Measurements from ENCODE around the gene AOPEP. TPM values are rescaled to one million over a fixed set of nuclear protein-coding genes. Genes with fewer than 3 reads are reported as not detected.

AOPEP gene
- total RNA-seq, 1 donor from 2014 or later: 22.1 TPM

DNA sequence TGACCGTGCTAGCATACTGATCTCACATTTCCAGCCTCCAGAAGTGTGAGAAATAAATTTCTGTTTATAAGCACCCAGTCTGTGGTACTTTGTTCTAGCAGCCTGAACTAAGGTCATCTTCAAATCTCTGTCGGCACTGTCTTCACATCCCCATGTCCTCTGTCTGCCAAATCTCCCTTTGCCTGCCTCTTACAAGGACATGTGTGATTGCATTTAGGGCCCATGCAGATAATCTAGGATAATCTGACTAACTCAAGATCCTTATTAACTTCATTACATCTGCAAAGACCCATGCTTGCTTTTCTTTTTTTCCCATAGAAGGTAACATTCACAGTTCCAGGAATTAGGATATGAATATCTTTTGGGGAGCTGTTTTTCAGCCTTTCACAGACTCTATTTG, 132.7 kb downstream of the AOPEP start:
- peaks cover 4% of the 10 kb centered on the region for H3K36me3 Mint-ChIP-seq (ENCODE audit: low read depth, unreplicated experiment)
- H3K4me1 Mint-ChIP-seq (ENCODE audit: unreplicated experiment): peaks cover 4% of the 10 kb centered on the region
- TF ChIP-seq, protein P1, sequence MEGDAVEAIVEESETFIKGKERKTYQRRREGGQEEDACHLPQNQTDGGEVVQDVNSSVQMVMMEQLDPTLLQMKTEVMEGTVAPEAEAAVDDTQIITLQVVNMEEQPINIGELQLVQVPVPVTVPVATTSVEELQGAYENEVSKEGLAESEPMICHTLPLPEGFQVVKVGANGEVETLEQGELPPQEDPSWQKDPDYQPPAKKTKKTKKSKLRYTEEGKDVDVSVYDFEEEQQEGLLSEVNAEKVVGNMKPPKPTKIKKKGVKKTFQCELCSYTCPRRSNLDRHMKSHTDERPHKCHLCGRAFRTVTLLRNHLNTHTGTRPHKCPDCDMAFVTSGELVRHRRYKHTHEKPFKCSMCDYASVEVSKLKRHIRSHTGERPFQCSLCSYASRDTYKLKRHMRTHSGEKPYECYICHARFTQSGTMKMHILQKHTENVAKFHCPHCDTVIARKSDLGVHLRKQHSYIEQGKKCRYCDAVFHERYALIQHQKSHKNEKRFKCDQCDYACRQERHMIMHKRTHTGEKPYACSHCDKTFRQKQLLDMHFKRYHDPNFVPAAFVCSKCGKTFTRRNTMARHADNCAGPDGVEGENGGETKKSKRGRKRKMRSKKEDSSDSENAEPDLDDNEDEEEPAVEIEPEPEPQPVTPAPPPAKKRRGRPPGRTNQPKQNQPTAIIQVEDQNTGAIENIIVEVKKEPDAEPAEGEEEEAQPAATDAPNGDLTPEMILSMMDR (IDR thresholded peaks at IDR 0.05; ENCODE audit: unreplicated experiment): no peak
- H3K27me3 Mint-ChIP-seq (ENCODE audit: unreplicated experiment): peaks cover 3% of the 10 kb centered on the region
- no peak overlapping the region for H3K4me3 Mint-ChIP-seq (ENCODE audit: unreplicated experiment)
- no peaks in the 10 kb centered on the region for H3K9me3 Mint-ChIP-seq (ENCODE audit: unreplicated experiment)
- DNase-seq (ENCODE audit: low spot score): no peak
- H3K27ac Mint-ChIP-seq (ENCODE audit: unreplicated experiment): no peak overlapping the region

DNA sequence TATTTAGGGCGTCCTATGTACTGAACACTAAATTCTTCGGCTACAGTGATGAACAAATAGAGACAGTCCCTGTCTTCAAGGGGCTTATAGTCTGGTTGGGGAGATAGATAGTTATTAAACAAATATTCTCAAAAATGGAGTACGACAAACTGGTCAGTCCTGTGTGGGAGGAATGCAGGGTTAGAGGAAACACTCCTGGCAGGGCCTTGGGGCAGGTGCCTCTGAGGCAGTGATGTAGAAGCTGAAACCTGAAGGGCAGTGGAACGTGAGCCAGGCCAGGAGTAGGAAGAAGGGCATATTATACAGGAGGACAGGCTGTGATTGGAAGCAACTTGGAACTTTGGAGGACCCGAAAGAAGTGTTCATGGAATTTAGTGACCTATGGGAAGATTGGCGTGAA, 133.4 kb downstream of the AOPEP start:
- H3K9me3 Mint-ChIP-seq (ENCODE audit: unreplicated experiment): no peaks in the 10 kb centered on the region
- H3K27me3 Mint-ChIP-seq (ENCODE audit: unreplicated experiment): peaks cover 3% of the 10 kb centered on the region
- TF ChIP-seq, protein P1 (IDR thresholded peaks at IDR 0.05; ENCODE audit: unreplicated experiment): no peak
- DNase-seq (ENCODE audit: low spot score): no peak
- no peak overlapping the region for H3K27ac Mint-ChIP-seq (ENCODE audit: unreplicated experiment)
- H3K4me3 Mint-ChIP-seq (ENCODE audit: unreplicated experiment): no peak overlapping the region
- H3K36me3 Mint-ChIP-seq (ENCODE audit: low read depth, unreplicated experiment): peaks cover 4% of the 10 kb centered on the region
- H3K4me1 Mint-ChIP-seq (ENCODE audit: unreplicated experiment): peaks cover 5% of the 10 kb centered on the region

DNA sequence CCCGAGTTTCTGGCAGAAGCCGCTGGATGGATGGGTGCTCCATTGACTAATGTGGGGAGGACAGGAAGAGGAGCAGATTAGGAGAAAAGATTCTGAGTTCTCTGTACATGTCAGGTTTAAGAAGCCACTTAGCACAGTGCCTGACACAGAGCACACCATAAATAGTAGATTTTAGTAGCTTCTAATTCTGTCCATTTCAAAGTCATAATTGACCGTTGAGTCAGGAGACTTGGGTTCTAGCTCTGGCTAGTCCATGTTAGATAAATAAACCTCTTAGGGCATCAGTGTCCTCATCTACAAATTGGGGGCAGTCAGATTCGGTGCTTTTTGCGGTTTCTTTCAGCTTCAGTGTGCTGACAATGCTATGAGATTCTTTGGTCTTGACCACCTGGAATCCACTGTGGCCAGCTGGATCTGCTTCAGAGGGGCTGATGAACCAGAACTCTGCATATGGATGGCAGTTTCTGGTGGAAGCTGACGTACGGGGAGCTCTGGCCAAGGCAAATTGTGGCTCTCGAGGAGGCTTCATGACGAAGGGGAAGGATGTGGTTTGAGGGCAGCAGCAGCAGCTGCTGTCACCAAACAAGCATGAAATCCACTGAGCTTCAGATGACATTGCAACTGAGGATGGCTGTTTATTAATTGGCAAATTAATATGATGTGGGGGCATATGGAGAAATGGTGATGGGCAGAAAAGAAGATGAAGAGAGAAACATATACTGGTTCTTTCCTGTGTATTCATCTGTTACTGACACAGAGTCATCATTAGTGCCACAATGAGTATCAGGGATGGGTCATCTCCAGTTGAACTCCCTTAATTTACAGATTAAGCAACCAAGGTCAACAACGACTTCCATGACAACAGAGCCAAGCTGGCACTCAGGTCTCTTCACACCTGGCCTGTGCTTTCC, 134.4 kb downstream of the AOPEP start:
- no peak for DNase-seq (ENCODE audit: low spot score)
- H3K4me3 Mint-ChIP-seq (ENCODE audit: unreplicated experiment): no peak overlapping the region
- peaks cover 3% of the 10 kb centered on the region for H3K27me3 Mint-ChIP-seq (ENCODE audit: unreplicated experiment)
- H3K36me3 Mint-ChIP-seq (ENCODE audit: low read depth, unreplicated experiment): peaks cover 4% of the 10 kb centered on the region
- no peaks in the 10 kb centered on the region for H3K9me3 Mint-ChIP-seq (ENCODE audit: unreplicated experiment)
- TF ChIP-seq, protein P1 (IDR thresholded peaks at IDR 0.05; ENCODE audit: unreplicated experiment): no peak
- H3K4me1 Mint-ChIP-seq (ENCODE audit: unreplicated experiment): peaks cover 12% of the 10 kb centered on the region
- H3K27ac Mint-ChIP-seq (ENCODE audit: unreplicated experiment): no peak overlapping the region

DNA sequence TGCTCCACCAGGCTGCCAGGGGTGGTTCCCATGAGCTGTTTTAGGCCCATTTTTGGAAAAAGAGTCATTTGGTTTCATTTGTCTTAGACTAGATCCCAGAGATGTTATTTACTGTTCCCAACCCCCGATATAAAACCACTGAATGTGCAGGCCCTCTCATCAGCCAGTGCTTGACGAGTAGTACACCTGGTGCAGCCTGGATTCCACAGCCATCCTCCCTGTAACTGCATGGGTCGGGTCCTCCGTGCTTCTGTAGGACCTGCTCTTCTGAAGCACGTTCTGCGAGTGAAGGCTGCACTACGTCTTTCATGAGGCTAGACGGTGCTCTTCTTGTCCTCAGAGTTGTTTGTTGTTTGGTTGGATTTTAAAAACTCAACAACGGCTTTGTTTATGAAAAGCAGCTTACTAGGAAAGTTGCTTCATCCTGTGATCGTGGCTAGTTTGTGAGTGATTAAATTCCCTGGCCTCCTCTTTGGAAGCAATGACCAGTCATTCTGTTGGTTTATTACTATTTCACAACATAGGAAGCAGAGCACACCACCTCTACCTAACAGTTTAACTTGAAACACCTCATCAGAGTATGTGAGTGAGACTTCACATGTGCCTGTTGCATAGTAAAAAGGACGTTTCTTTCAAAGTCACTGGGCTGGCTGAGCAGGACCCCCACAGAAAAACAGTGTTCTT, 135.2 kb downstream of the AOPEP start:
- no peak for DNase-seq (ENCODE audit: low spot score)
- Mint-ChIP-seq H3K27ac (ENCODE audit: unreplicated experiment) (no peak overlapping the region), H3K9me3 (ENCODE audit: unreplicated experiment) (no peaks in the 10 kb centered on the region), H3K27me3 (ENCODE audit: unreplicated experiment) (peaks cover 3% of the 10 kb centered on the region), H3K4me1 (ENCODE audit: unreplicated experiment) (peaks cover 16% of the 10 kb centered on the region), H3K4me3 (ENCODE audit: unreplicated experiment) (no peak overlapping the region), H3K36me3 (ENCODE audit: low read depth, unreplicated experiment) (peaks cover 4% of the 10 kb centered on the region)
- TF ChIP-seq, protein P1 (IDR thresholded peaks at IDR 0.05; ENCODE audit: unreplicated experiment): no peak

DNA sequence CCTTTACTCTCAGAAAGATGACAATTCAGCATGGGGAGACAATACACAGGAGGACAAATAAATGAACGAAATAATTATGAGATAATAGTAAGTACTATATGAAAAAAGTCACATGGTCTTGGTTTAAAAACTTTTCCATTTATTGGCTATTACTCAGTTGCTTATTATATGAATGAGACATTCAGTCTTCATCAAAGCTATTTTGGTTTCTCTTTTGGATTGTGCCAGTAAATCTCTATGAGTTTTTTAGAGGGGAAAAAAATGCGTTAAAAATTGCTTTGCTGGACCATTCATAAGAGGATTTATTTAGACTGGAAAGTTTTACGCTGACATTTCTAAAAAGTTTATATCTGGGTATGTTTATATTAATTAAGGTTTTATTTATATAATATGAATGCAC, 137.7 kb downstream of the AOPEP start:
- H3K9me3 Mint-ChIP-seq (ENCODE audit: unreplicated experiment): no peaks in the 10 kb centered on the region
- DNase-seq (ENCODE audit: low spot score): no peak
- H3K27ac Mint-ChIP-seq (ENCODE audit: unreplicated experiment): no peak overlapping the region
- H3K4me1 Mint-ChIP-seq (ENCODE audit: unreplicated experiment): peaks cover 24% of the 10 kb centered on the region
- TF ChIP-seq, protein P1 (IDR thresholded peaks at IDR 0.05; ENCODE audit: unreplicated experiment): no peak
- peaks cover 3% of the 10 kb centered on the region for H3K27me3 Mint-ChIP-seq (ENCODE audit: unreplicated experiment)
- peaks cover 4% of the 10 kb centered on the region for H3K36me3 Mint-ChIP-seq (ENCODE audit: low read depth, unreplicated experiment)
- H3K4me3 Mint-ChIP-seq (ENCODE audit: unreplicated experiment): no peak overlapping the region
